Activated CD8-positive, alpha-beta T cell treated with anti-CD3 and anti-CD28 coated beads, Interleukin-2, amount 10 ng/mL, durations not matched to agents 7 days and 5 days (primary cell): ENCODE measurements around the gene DMXL1. TPM values are rescaled to one million over a fixed set of nuclear protein-coding genes. Genes with fewer than 3 reads are reported as not detected.

Experiments used
- ATAC-seq: fragments of 150-1000 bp; cut with Tn5 transposase; one replicate; pipeline ENCODE4 v1.10.0; 2021; ENCODE audit warnings: moderate library complexity
- CTCF ChIA-PET: fragments of 350-600 bp; sonication (Branson Sonifier 250); formaldehyde crosslinking; loops from one replicate; lab custom pipeline; 2021; ENCODE audit warnings: antibody characterized with exemption; lab: Charles Lee
- POLR2A ChIA-PET: fragments of 350-600 bp; sonication (Branson Sonifier 250); formaldehyde crosslinking; loops from one replicate; lab custom pipeline; 2021; ENCODE audit warnings: antibody characterized with exemption; lab: Charles Lee
- DNase-seq: peaks from one replicate; pipeline ENCODE4 v3.0.0-alpha.2; 2020
- H3K27ac Mint-ChIP-seq: one replicate; pipeline ENCODE4 v1.8.0; 2021; ENCODE audit warnings: mild to moderate bottlenecking, mixed read lengths
- H3K27me3 Mint-ChIP-seq: one replicate; pipeline ENCODE4 v1.8.0; 2021; ENCODE audit warnings: low read depth, mixed read lengths
- H3K36me3 Mint-ChIP-seq: one replicate; pipeline ENCODE4 v1.8.0; 2021; ENCODE audit warnings: low read depth, mixed read lengths
- H3K4me1 Mint-ChIP-seq: one replicate; pipeline ENCODE4 v1.8.0; 2021; ENCODE audit warnings: low read depth, mixed read lengths
- H3K4me3 Mint-ChIP-seq: one replicate; pipeline ENCODE4 v1.8.0; 2021; ENCODE audit warnings: mild to moderate bottlenecking, mixed read lengths
- H3K9me3 Mint-ChIP-seq: one replicate; pipeline ENCODE4 v1.8.0; 2022; ENCODE audit warnings: mixed read lengths; ENCODE audit not compliant: insufficient read depth
- microRNA-seq: library from miRNA; unstranded; fragments of <30 nt; microRNA quantifications from one replicate; pipeline ENCODE4 v1.2.0, GENCODE V29; 2022
- total RNA-seq, 2 experiments: library from RNA; stranded (reverse); gene quantifications; one replicate each; pipeline ENCODE4 v1.2.3, GENCODE V29; 2021

Gene DMXL1
- total RNA-seq, 2 experiments from 2014 or later = 32.3 to 33.9 TPM

GRCh38 chr5:119291877-119292276, 221.0 kb downstream of the DMXL1 start:
- POLR2A ChIA-PET = no interaction called here

GRCh38 chr5:119292701-119293515, 222.0 kb downstream of the DMXL1 start:
- peaks cover 71% of the 10 kb centered on the region for H3K36me3 Mint-ChIP-seq
- no peak for DNase-seq
- ChIA-PET POLR2A (no interaction called here), CTCF (no interaction called here)
- no peak overlapping the region for H3K4me3 Mint-ChIP-seq
- no peak overlapping the region for H3K27ac Mint-ChIP-seq
- no peaks in the 10 kb centered on the region for H3K27me3 Mint-ChIP-seq
- H3K9me3 Mint-ChIP-seq = peaks cover 6% of the 10 kb centered on the region
- H3K4me1 Mint-ChIP-seq = peaks cover 72% of the 10 kb centered on the region
- no peak for ATAC-seq

More at GRCh38 chr5:119291877-119292276, 221.0 kb downstream of the DMXL1 start:
- Mint-ChIP-seq H3K36me3 (peaks cover 72% of the 10 kb centered on the region), H3K9me3 (peaks cover 6% of the 10 kb centered on the region), H3K4me1 (peaks cover 80% of the 10 kb centered on the region), H3K4me3 (no peak overlapping the region), H3K27me3 (no peaks in the 10 kb centered on the region), H3K27ac (peak overlapping the region; percentile 55)
- CTCF ChIA-PET = interaction anchor here (5.9 kb wide), 1 partner anchor 20 kb away, joined by 52 read pairs; no protein-coding TSS in a partner anchor
- ATAC-seq (no peak), DNase-seq (no peak)

DNA sequence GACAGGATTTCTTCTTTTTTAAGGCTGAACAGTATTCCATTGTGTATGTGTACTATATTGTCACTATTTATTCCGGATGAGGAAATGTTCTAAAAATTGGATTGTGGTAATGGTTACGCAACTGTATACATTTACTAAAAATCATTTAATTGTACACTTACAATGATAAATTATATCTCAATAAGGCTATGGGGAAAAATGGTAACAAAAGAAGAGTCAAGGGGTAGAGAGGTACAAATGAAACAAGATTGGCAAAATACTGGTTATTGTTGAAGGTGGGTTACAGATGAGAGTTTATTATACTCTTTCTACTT, 222.6 kb downstream of the DMXL1 start:
- H3K4me1 Mint-ChIP-seq = peaks cover 68% of the 10 kb centered on the region
- no peak for DNase-seq
- CTCF ChIA-PET = no interaction called here
- POLR2A ChIA-PET = no interaction called here
- no peak overlapping the region for H3K27ac Mint-ChIP-seq
- H3K4me3 Mint-ChIP-seq = no peak overlapping the region
- H3K9me3 Mint-ChIP-seq = peaks cover 6% of the 10 kb centered on the region
- ATAC-seq = no peak
- H3K27me3 Mint-ChIP-seq = no peaks in the 10 kb centered on the region
- H3K36me3 Mint-ChIP-seq = peaks cover 69% of the 10 kb centered on the region

Small RNA genes lying within 50 kb of the gene (microRNA-seq; reads per million reads assigned to microRNA genes)
- not detected for gene MIR5706

Other genes starting within 250 kb of the DMXL1 start
- 1 to 10 TPM; 2.6 to 3.3 TPM for gene DTWD2, start 82.5 kb upstream of the DMXL1 start, total RNA-seq